Measurements from ENCODE around the gene NALCN. TPM values are rescaled to one million over a fixed set of nuclear protein-coding genes. Genes with fewer than 3 reads are reported as not detected.
"Not testable (repeated sequence)": the region's sequence is repeated elsewhere in the genome, so short reads cannot be mapped to it uniquely, and the experiment has no call there.

NALCN gene
- total RNA-seq, 1 experiment from 2014 or later, result 0.52 TPM

GRCh38 chr13:101325423-101325822 is 90.9 kb downstream of the NALCN start:
- POLR2A ChIA-PET (ENCODE audit: low non-redundant PET), result no interaction called here
- TF ChIP-seq EZH2 (IDR thresholded peaks at IDR 0.05; ENCODE audit: borderline replicate concordance, low read depth, low read length, poor library complexity, severe bottlenecking), result no peak
- TF ChIP-seq, protein P1, sequence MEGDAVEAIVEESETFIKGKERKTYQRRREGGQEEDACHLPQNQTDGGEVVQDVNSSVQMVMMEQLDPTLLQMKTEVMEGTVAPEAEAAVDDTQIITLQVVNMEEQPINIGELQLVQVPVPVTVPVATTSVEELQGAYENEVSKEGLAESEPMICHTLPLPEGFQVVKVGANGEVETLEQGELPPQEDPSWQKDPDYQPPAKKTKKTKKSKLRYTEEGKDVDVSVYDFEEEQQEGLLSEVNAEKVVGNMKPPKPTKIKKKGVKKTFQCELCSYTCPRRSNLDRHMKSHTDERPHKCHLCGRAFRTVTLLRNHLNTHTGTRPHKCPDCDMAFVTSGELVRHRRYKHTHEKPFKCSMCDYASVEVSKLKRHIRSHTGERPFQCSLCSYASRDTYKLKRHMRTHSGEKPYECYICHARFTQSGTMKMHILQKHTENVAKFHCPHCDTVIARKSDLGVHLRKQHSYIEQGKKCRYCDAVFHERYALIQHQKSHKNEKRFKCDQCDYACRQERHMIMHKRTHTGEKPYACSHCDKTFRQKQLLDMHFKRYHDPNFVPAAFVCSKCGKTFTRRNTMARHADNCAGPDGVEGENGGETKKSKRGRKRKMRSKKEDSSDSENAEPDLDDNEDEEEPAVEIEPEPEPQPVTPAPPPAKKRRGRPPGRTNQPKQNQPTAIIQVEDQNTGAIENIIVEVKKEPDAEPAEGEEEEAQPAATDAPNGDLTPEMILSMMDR (conservative IDR thresholded peaks at IDR 0.05; ENCODE audit: low read depth, low read length), result no peak
- H3K27ac ChIP-seq (ENCODE audit: low read depth, low read length, poor library complexity, severe bottlenecking), result no peak overlapping the region

DNA sequence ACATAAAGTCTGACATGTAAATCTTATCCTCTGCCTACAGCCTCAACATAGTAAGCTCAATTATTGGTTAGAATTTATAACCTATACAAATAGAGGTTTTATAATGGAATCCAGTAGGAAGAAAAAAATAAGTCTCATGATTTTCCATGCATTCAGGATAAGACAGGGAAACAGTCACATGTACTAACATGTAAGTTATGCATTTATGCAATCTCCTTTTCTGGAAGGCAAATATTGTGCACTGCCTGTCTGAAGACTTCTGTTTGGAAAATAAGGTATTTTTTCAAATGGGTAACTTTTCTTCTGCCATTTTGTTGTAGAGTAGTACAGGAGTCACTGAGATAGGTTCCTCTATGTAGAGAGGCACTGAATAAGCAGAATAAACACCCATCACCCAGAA is 92.7 kb downstream of the NALCN start:
- Histone ChIP-seq H3K4me1 (ENCODE audit: insufficient read depth, low read length, poor library complexity, severe bottlenecking) (no peaks in the 10 kb centered on the region), H3K27ac (ENCODE audit: low read depth, low read length, poor library complexity, severe bottlenecking) (no peak overlapping the region), H3K27me3 (replicated peaks; ENCODE audit: insufficient read depth, low read depth, low read length, poor library complexity) (no peaks in the 10 kb centered on the region), H3K36me3 (ENCODE audit: insufficient read depth, low read length, poor library complexity, severe bottlenecking) (no peaks in the 10 kb centered on the region), H3K9me3 (ENCODE audit: low read depth, low read length, poor library complexity, severe bottlenecking) (no peaks in the 10 kb centered on the region), H3K4me3 (ENCODE audit: low read depth, low read length, poor library complexity, severe bottlenecking) (no peak overlapping the region)
- intact Hi-C loops (cut with micrococcal nuclease; ENCODE audit: unreplicated experiment), result no loop called here
- ChIA-PET CTCF (no interaction called here), POLR2A (ENCODE audit: low non-redundant PET) (no interaction called here)
- no TSS peak for BruUV-seq (replicated peaks)
- TF ChIP-seq, protein P1 (conservative IDR thresholded peaks at IDR 0.05; ENCODE audit: low read depth, low read length), result no peak
- TF ChIP-seq EZH2 (IDR thresholded peaks at IDR 0.05; ENCODE audit: borderline replicate concordance, low read depth, low read length, poor library complexity, severe bottlenecking), result no peak
- DNase-seq (ENCODE audit: low spot score), result no peak

More at GRCh38 chr13:101325423-101325822, 90.9 kb downstream of the NALCN start:
- no TSS peak for BruUV-seq (replicated peaks)
- Histone ChIP-seq H3K4me3 (ENCODE audit: low read depth, low read length, poor library complexity, severe bottlenecking) (no peak overlapping the region), H3K4me1 (ENCODE audit: insufficient read depth, low read length, poor library complexity, severe bottlenecking) (no peaks in the 10 kb centered on the region), H3K9me3 (ENCODE audit: low read depth, low read length, poor library complexity, severe bottlenecking) (no peaks in the 10 kb centered on the region), H3K27me3 (replicated peaks; ENCODE audit: insufficient read depth, low read depth, low read length, poor library complexity) (no peaks in the 10 kb centered on the region), H3K36me3 (ENCODE audit: insufficient read depth, low read length, poor library complexity, severe bottlenecking) (no peaks in the 10 kb centered on the region)
- CTCF ChIA-PET, result no interaction called here
- no peak for DNase-seq (ENCODE audit: low spot score)
- intact Hi-C loops (cut with micrococcal nuclease; ENCODE audit: unreplicated experiment), result no loop called here

DNA sequence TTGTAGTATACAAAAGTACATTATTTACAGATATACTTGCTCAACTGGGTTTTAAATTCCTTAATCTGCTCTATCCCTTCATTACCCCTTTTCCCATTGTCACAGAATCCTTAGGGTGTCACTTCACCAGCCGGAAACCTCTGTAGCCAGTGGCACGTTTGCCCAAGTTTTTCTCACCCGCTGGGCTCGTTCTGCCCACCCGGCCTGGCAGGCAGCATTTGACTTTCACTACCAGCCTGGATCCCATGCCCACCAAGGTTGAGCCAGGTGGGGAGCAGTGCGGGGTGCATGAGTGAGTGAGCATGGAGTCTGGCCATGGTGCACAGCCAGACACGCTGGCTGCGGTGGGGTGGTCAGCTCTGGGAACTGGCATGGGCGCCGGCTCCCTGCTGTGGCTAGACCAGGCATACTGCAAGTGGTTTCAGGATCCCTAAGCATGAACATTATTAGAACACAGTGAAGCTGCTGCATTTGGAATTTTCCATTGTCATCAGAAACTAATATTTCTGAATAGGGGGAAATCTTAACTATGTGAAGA is 98.3 kb downstream of the NALCN start:
- no peak for DNase-seq (ENCODE audit: low spot score)
- ChIA-PET CTCF (no interaction called here), POLR2A (ENCODE audit: low non-redundant PET) (no interaction called here)
- TF ChIP-seq, protein P1 (conservative IDR thresholded peaks at IDR 0.05; ENCODE audit: low read depth, low read length), result no peak
- no peak for TF ChIP-seq EZH2 (IDR thresholded peaks at IDR 0.05; ENCODE audit: borderline replicate concordance, low read depth, low read length, poor library complexity, severe bottlenecking)
- H3K4me1 ChIP-seq (ENCODE audit: insufficient read depth, low read length, poor library complexity, severe bottlenecking), result no peaks in the 10 kb centered on the region
- intact Hi-C loops (cut with micrococcal nuclease; ENCODE audit: unreplicated experiment), result no loop called here
- no TSS peak for BruUV-seq (replicated peaks)
- H3K9me3 ChIP-seq (ENCODE audit: low read depth, low read length, poor library complexity, severe bottlenecking), result no peaks in the 10 kb centered on the region
- H3K27ac ChIP-seq (ENCODE audit: low read depth, low read length, poor library complexity, severe bottlenecking), result no peak overlapping the region
- H3K27me3 ChIP-seq (replicated peaks; ENCODE audit: insufficient read depth, low read depth, low read length, poor library complexity), result no peaks in the 10 kb centered on the region
- H3K36me3 ChIP-seq (ENCODE audit: insufficient read depth, low read length, poor library complexity, severe bottlenecking), result no peaks in the 10 kb centered on the region
- no peak overlapping the region for H3K4me3 ChIP-seq (ENCODE audit: low read depth, low read length, poor library complexity, severe bottlenecking)

- H3K4me1 ChIP-seq (ENCODE audit: insufficient read depth, low read length, poor library complexity, severe bottlenecking); H3K9me3 ChIP-seq (ENCODE audit: low read depth, low read length, poor library complexity, severe bottlenecking); BruUV-seq (replicated peaks); H3K36me3 ChIP-seq (ENCODE audit: insufficient read depth, low read length, poor library complexity, severe bottlenecking); H3K27ac ChIP-seq (ENCODE audit: low read depth, low read length, poor library complexity, severe bottlenecking); DNase-seq (ENCODE audit: low spot score); H3K27me3 ChIP-seq (replicated peaks; ENCODE audit: insufficient read depth, low read depth, low read length, poor library complexity); CTCF ChIA-PET; POLR2A ChIA-PET (ENCODE audit: low non-redundant PET); intact Hi-C loops (cut with micrococcal nuclease; ENCODE audit: unreplicated experiment); H3K4me3 ChIP-seq (ENCODE audit: low read depth, low read length, poor library complexity, severe bottlenecking): not testable (repeated sequence)
Observed at GRCh38 chr13:101313479-101313878, 102.8 kb downstream of the NALCN start.
